ENCODE measurements around the gene NTHL1. TPM values are rescaled to one million over a fixed set of nuclear protein-coding genes. Genes with fewer than 3 reads are reported as not detected.

The NTHL1 gene
- total and polyA plus RNA-seq, 2 of the 13 experiments (the other 11 are each of a cell fraction or from before 2014, with no cell fraction given) = 47.5 to 64.9 TPM

DNA sequence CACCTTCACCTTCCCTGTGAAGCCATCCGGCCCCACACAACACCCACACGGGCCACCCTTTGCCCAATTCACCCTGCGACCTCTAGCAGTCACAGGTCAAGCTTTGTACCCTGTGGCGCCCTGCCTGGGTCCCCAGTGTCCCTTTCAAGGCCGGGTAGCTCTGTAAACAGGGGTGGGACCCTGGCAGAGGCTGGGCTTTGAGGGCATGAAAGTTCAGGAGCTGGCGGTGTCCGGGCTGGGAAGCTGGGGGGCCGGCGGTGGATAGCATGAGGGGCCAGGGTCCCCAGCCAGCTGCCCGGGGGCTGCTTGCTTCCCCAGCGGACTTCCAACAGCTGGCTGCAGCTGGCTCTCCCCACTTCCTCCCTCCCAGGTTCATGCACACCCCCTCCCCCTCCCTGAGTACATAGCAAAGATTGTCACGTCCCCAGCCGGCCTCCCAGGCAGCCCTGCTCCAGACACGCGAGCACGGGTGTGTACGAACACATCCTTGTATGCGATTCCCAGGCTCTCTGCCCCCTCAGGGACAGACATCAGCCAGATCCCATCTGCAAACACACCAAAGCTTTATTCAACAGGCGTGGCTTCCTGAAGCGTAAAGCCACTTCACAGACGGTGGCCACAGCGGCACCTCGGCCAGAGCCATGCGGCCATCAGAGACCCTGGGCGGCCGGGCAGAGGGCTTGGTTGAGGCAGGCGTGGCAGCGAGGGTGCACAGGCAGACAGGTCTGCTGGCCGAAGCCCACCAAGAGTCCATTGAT, 8.2 kb downstream of the NTHL1 start (continued):
- TF ChIP-seq ZMYM2 (CRISPR knock-in tag; IDR thresholded peaks at IDR 0.05) (0 out of 2 replicates have a peak, but pooled peaks have one; percentile 15), HCFC1 (IDR thresholded peaks at IDR 0.05; ENCODE audit: low read depth, low read length) (no peak), SP140L (CRISPR knock-in tag; IDR thresholded peaks at IDR 0.05; ENCODE audit: borderline replicate concordance) (no peak), BCL6 (CRISPR knock-in tag; IDR thresholded peaks at IDR 0.05) (peak; percentile 70), ISX (CRISPR knock-in tag; conservative IDR thresholded peaks at IDR 0.05) (no peak), MAFK (conservative IDR thresholded peaks at IDR 0.05 in 1 of 2, IDR thresholded peaks at IDR 0.05 in 1 of 2; ENCODE audit: low read length in 2 of 2) (no peak), ATF7 (IDR thresholded peaks at IDR 0.05) (no peak), ATF7 (CRISPR knock-in tag; IDR thresholded peaks at IDR 0.05) (no peak; the same call in 1 of the 2 replicates), NFIB (CRISPR knock-in tag; IDR thresholded peaks at IDR 0.05; ENCODE audit: borderline replicate concordance) (no peak), ZNF24 (IDR thresholded peaks at IDR 0.05) (no peak), ZBTB21 (CRISPR knock-in tag; IDR thresholded peaks at IDR 0.05) (no peak), NFRKB (IDR thresholded peaks at IDR 0.05) (no peak), ATF1 (CRISPR knock-in tag; IDR thresholded peaks at IDR 0.05) (no peak), TRIM24 (CRISPR knock-in tag; IDR thresholded peaks at IDR 0.05) (no peak), MYNN (CRISPR knock-in tag; IDR thresholded peaks at IDR 0.05; ENCODE audit: low read depth) (no peak), ZNF253 (CRISPR knock-in tag; IDR thresholded peaks at IDR 0.05; ENCODE audit: borderline replicate concordance) (no peak)
- TF ChIP-seq, protein P1, sequence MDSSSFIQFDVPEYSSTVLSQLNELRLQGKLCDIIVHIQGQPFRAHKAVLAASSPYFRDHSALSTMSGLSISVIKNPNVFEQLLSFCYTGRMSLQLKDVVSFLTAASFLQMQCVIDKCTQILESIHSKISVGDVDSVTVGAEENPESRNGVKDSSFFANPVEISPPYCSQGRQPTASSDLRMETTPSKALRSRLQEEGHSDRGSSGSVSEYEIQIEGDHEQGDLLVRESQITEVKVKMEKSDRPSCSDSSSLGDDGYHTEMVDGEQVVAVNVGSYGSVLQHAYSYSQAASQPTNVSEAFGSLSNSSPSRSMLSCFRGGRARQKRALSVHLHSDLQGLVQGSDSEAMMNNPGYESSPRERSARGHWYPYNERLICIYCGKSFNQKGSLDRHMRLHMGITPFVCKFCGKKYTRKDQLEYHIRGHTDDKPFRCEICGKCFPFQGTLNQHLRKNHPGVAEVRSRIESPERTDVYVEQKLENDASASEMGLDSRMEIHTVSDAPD (CRISPR knock-in tag; IDR thresholded peaks at IDR 0.05) = peak; percentile 90; the same call in 1 of the 2 replicates
- TF ChIP-seq, protein P2, sequence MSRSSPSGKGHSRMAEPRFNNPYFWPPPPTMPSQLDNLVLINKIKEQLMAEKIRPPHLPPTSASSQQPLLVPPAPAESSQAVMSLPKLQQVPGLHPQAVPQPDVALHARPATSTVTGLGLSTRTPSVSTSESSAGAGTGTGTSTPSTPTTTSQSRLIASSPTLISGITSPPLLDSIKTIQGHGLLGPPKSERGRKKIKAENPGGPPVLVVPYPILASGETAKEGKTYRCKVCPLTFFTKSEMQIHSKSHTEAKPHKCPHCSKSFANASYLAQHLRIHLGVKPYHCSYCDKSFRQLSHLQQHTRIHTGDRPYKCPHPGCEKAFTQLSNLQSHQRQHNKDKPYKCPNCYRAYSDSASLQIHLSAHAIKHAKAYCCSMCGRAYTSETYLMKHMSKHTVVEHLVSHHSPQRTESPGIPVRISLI (CRISPR knock-in tag; IDR thresholded peaks at IDR 0.05; ENCODE audit: borderline replicate concordance) = no peak
- TF ChIP-seq, protein P3, sequence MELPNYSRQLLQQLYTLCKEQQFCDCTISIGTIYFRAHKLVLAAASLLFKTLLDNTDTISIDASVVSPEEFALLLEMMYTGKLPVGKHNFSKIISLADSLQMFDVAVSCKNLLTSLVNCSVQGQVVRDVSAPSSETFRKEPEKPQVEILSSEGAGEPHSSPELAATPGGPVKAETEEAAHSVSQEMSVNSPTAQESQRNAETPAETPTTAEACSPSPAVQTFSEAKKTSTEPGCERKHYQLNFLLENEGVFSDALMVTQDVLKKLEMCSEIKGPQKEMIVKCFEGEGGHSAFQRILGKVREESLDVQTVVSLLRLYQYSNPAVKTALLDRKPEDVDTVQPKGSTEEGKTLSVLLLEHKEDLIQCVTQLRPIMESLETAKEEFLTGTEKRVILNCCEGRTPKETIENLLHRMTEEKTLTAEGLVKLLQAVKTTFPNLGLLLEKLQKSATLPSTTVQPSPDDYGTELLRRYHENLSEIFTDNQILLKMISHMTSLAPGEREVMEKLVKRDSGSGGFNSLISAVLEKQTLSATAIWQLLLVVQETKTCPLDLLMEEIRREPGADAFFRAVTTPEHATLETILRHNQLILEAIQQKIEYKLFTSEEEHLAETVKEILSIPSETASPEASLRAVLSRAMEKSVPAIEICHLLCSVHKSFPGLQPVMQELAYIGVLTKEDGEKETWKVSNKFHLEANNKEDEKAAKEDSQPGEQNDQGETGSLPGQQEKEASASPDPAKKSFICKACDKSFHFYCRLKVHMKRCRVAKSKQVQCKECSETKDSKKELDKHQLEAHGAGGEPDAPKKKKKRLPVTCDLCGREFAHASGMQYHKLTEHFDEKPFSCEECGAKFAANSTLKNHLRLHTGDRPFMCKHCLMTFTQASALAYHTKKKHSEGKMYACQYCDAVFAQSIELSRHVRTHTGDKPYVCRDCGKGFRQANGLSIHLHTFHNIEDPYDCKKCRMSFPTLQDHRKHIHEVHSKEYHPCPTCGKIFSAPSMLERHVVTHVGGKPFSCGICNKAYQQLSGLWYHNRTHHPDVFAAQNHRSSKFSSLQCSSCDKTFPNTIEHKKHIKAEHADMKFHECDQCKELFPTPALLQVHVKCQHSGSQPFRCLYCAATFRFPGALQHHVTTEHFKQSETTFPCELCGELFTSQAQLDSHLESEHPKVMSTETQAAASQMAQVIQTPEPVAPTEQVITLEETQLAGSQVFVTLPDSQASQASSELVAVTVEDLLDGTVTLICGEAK (IDR thresholded peaks at IDR 0.05) = no peak
- TF ChIP-seq, protein P3 (CRISPR knock-in tag; IDR thresholded peaks at IDR 0.05) = peak; percentile 93
